Measurements from ENCODE around the gene RNPEPL1.
A peak's percentile ranks its signal among the peaks of the same experiment; 100 is the strongest.

GRCh38 chr2:240566203-240567136 is 1.8 kb upstream of the RNPEPL1 start:
- TF ChIP-seq GABPA (IDR thresholded peaks at IDR 0.05; ENCODE audit: low read depth), result no peak
- peak; percentile 59 for TF ChIP-seq CTCF (IDR thresholded peaks at IDR 0.05; ENCODE audit: insufficient read depth, low read length)
- TF ChIP-seq REST (IDR thresholded peaks at IDR 0.05; ENCODE audit: insufficient replicate concordance, low read depth), result no peak
- peak; percentile 28; the same call in 1 of the 2 replicates for TF ChIP-seq POLR2AphosphoS5 (IDR thresholded peaks at IDR 0.05; ENCODE audit: low read depth)
- no peak for TF ChIP-seq SPI1 (IDR thresholded peaks at IDR 0.05; ENCODE audit: borderline replicate concordance, low read depth)

Data from HL-60 (cell line).